Type B pancreatic cell (in vitro differentiated cells): ENCODE measurements around the gene PDE4B. TPM values are rescaled to one million over a fixed set of nuclear protein-coding genes. Genes with fewer than 3 reads are reported as not detected.

Experiments used
- DNase-seq: peaks from one replicate; pipeline ENCODE4 v3.0.0; 2021; ENCODE audit warnings: mixed read lengths; ENCODE audit not compliant: unreplicated experiment; ENCODE audit errors: extremely low spot score
- H3K27ac Mint-ChIP-seq: 2 replicates; pipeline ENCODE4 v1.8.0; 2021; ENCODE audit warnings: mild to moderate bottlenecking, mixed read lengths
- H3K27me3 Mint-ChIP-seq: 2 replicates; pipeline ENCODE4 v1.8.0; 2021; ENCODE audit warnings: mixed read lengths
- H3K36me3 Mint-ChIP-seq: 2 replicates; pipeline ENCODE4 v1.8.0; 2021; ENCODE audit warnings: mixed read lengths
- H3K4me1 Mint-ChIP-seq: one replicate; pipeline ENCODE4 v1.8.0; 2021; ENCODE audit warnings: mixed read lengths; ENCODE audit not compliant: unreplicated experiment
- H3K4me3 Mint-ChIP-seq: 2 replicates; pipeline ENCODE4 v1.8.0; 2021; ENCODE audit warnings: mild to moderate bottlenecking, mixed read lengths
- H3K9me3 Mint-ChIP-seq: 2 replicates; pipeline ENCODE4 v1.8.0; 2021; ENCODE audit warnings: mixed read lengths
- total RNA-seq: library from RNA; stranded (reverse); gene quantifications from 2 replicates; pipeline ENCODE4 v1.2.1, GENCODE V29; 2021; ENCODE audit warnings: low replicate concordance
- TF ChIP-seq, protein P1 (sequence below): fragments of 200-600 bp; sonication (generic); conservative IDR thresholded peaks from 2 replicates; pipeline ENCODE4 v1.5.0; 2021; ENCODE audit warnings: antibody characterized with exemption, mild to moderate bottlenecking

PDE4B gene
- total RNA-seq, 1 donor from 2014 or later, result 4.7 TPM

DNA sequence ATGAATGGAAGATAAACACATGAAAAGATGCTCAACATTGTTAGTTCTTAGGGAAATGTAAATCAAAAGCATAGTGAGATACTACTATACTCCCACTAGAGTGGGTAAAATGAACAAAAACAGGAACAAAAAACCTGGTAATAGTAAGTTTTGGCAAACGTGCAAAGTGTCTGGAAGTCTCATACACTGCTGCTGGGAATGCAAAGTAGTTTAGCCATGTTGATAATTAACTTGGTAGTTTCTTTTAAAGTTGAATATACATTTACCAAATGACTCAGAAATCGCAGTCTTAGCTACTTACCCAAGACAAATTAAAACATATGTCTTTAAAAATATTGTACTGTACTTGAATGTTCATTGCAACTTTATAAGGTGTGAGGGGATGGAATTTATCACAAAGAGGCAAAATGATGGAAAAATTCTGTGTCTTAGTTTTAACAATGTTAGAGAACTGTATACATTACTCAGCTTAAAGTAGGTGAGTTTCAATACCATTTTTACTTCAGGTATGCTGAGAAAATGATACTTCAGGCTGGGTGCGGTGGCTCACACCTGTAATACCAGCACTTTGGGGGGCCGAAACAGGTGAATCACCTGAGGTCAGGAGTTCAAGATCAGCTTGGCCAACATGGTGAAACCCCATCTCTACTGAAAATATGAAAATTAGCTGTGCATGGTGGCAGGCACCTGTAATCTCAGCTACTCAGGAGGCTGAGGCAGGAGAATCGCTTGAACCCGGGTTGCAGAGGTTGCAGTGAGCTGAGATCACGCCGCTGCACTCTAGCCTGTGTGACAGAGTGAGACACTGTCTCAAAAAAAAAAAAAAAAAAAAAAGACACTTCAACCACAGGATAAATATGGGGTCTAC is 102.3 kb downstream of the PDE4B start:
- TF ChIP-seq, protein P1, sequence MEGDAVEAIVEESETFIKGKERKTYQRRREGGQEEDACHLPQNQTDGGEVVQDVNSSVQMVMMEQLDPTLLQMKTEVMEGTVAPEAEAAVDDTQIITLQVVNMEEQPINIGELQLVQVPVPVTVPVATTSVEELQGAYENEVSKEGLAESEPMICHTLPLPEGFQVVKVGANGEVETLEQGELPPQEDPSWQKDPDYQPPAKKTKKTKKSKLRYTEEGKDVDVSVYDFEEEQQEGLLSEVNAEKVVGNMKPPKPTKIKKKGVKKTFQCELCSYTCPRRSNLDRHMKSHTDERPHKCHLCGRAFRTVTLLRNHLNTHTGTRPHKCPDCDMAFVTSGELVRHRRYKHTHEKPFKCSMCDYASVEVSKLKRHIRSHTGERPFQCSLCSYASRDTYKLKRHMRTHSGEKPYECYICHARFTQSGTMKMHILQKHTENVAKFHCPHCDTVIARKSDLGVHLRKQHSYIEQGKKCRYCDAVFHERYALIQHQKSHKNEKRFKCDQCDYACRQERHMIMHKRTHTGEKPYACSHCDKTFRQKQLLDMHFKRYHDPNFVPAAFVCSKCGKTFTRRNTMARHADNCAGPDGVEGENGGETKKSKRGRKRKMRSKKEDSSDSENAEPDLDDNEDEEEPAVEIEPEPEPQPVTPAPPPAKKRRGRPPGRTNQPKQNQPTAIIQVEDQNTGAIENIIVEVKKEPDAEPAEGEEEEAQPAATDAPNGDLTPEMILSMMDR, result no peak

DNA sequence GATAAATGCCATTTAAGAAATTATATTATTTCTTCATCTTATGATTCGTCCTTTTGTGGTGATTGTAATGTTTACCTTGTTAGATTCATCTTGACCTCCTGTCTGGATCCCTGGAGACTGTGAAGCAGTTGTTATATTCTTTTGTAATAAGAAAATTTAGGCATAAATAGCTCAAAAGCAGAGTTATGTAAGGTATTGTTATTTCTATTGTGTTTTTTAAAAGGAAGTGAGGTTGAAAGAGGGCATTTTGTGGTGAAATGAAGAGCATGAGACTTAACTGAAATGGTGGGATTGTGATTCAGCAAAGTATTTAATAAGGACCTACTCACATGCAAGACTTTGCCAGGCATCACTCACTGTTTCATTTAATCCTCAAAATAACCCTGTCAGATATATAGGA is 104.0 kb downstream of the PDE4B start:
- H3K9me3 Mint-ChIP-seq, result no peaks in the 10 kb centered on the region
- TF ChIP-seq, protein P1, result no peak
- no peaks in the 10 kb centered on the region for H3K36me3 Mint-ChIP-seq
- H3K4me1 Mint-ChIP-seq, result no peaks in the 10 kb centered on the region
- H3K27me3 Mint-ChIP-seq, result no peaks in the 10 kb centered on the region
- DNase-seq, result no peak
- H3K27ac Mint-ChIP-seq, result no peak overlapping the region
- no peak overlapping the region for H3K4me3 Mint-ChIP-seq

More for the DNA sequence above, 102.3 kb downstream of the PDE4B start:
- Mint-ChIP-seq H3K9me3 (no peaks in the 10 kb centered on the region), H3K36me3 (no peaks in the 10 kb centered on the region), H3K27ac (no peak overlapping the region), H3K27me3 (no peaks in the 10 kb centered on the region), H3K4me3 (no peak overlapping the region), H3K4me1 (no peaks in the 10 kb centered on the region)
- no peak for DNase-seq

DNA sequence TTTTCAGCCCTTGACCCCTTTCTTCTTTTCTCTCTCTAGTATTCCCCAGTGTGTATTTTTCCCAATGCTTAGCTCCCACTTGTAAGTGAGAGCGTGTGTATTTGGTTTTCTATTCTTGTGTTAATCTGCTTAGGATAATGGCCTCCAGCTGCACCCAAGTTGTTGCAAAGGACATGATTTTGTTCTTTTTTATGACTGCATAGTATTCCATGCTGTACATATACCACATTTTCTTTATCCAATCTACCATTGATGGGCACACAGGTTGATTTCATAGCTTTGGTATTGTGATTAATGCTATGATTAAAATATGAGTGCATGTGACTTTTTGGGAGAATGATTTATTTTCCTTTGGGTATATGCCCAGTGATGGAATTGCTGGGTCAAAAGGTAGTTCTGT is 104.8 kb downstream of the PDE4B start:
- no peaks in the 10 kb centered on the region for H3K9me3 Mint-ChIP-seq
- no peak overlapping the region for H3K4me3 Mint-ChIP-seq
- DNase-seq, result no peak
- TF ChIP-seq, protein P1, result no peak
- H3K36me3 Mint-ChIP-seq, result no peaks in the 10 kb centered on the region
- H3K27me3 Mint-ChIP-seq, result no peaks in the 10 kb centered on the region
- H3K27ac Mint-ChIP-seq, result no peak overlapping the region
- no peaks in the 10 kb centered on the region for H3K4me1 Mint-ChIP-seq

DNA sequence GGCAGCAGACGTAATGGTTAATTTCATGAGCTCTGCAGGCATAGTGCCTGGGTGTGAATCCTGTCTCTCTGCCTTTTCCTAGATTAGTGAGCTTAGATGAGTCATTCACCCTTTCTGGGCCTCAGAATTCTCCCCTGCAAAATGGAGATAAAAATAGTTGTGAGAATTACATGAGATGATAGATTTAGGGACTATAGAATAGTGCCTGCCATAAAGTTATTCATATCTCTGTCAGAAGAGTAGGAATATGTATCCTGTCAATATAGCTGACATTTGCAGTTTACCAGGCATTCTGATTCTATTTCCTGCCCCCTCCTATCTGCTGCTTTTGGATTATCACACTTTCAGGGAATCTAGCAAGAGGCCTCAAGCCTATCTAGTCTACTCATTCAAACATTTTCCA is 112.0 kb downstream of the PDE4B start:
- Mint-ChIP-seq H3K9me3 (no peaks in the 10 kb centered on the region), H3K4me1 (no peaks in the 10 kb centered on the region), H3K27ac (no peak overlapping the region)

DNA sequence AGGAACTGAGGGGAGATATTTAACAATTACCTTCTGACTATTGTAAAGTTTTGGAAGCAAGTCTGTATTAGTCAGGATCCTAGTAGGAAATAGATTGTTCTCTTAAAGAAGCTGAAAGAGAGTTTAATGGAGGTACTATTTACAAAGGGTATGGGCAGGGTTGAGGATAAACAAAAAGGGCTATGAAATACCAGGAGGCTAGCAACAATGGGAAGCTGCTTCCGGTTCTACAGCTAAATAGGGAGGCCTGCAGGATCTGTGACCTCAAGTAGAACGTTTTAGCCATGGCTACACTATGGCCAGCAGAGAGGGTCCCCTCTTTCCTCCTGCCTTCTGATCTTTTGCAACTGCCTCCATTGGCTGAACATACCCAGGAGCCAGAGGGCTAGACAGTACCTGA is 117.7 kb downstream of the PDE4B start:
- Mint-ChIP-seq H3K27me3 (peaks cover 3% of the 10 kb centered on the region), H3K9me3 (no peaks in the 10 kb centered on the region), H3K36me3 (no peaks in the 10 kb centered on the region), H3K4me1 (no peaks in the 10 kb centered on the region), H3K27ac (no peak overlapping the region), H3K4me3 (no peak overlapping the region)
- TF ChIP-seq, protein P1, result no peak
- DNase-seq, result no peak

More for the DNA sequence above, 112.0 kb downstream of the PDE4B start:
- TF ChIP-seq, protein P1, result no peak
- DNase-seq, result no peak
- H3K4me3 Mint-ChIP-seq, result no peak overlapping the region
- no peaks in the 10 kb centered on the region for H3K27me3 Mint-ChIP-seq
- no peaks in the 10 kb centered on the region for H3K36me3 Mint-ChIP-seq
